Measurements from ENCODE around the gene CYTH3. TPM values are rescaled to one million over a fixed set of nuclear protein-coding genes. Genes with fewer than 3 reads are reported as not detected.

The CYTH3 gene
- total and polyA plus RNA-seq, 2 of the 8 experiments (the other 6 are each of a cell fraction or from before 2014, with no cell fraction given) = 10.3 to 11.9 TPM

GRCh38 chr7:6286486-6286885, 14.1 kb upstream of the CYTH3 start:
- H2BK120ac ChIP-seq (replicated peaks; ENCODE audit: low read depth, low read length) = no peak overlapping the region
- no peak overlapping the region for H2BK12ac ChIP-seq (ENCODE audit: low read depth, low read length)
- WGBS, 2 experiments (ENCODE audit: extremely low coverage in 1 of 2, insufficient coverage in 1 of 2, insufficient read length in 1 of 2, insufficient replicate concordance in 2 of 2, low coverage in 1 of 2, low lambda C conversion rate in 2 of 2, missing lambda C conversion rate in 1 of 2) = 90% methylated on average over 8 of the region's 8 CpGs; no CpG with 5 or more reads in 1 of the 2 experiments
- no peak overlapping the region for H4K5ac ChIP-seq (ENCODE audit: insufficient read length, low read depth, low read length)
- no peak overlapping the region for H2AK5ac ChIP-seq (ENCODE audit: low read depth, low read length)
- no peaks in the 10 kb centered on the region for H3K79me1 ChIP-seq (ENCODE audit: low read depth, low read length)
- H2BK15ac ChIP-seq (ENCODE audit: low read length) = no peak overlapping the region
- H3K4me3 ChIP-seq (ENCODE audit: extremely low read depth in 1 of 4, insufficient read depth in 2 of 4, low read depth in 3 of 4, low read length in 4 of 4) = no peak overlapping the region
- no peaks in the 10 kb centered on the region for H4K20me1 ChIP-seq (replicated peaks in 1 of 2; ENCODE audit: control insufficient read depth in 1 of 2, insufficient read depth in 2 of 2, low read length in 2 of 2)
- DNase-seq (ENCODE audit: low read depth in 1 of 2, low spot score in 2 of 2) = no peak
- no peaks in the 10 kb centered on the region for H3K27me3 ChIP-seq (replicated peaks in 1 of 4; ENCODE audit: control insufficient read depth in 3 of 4, extremely low read depth in 1 of 4, insufficient read depth in 3 of 4, low read length in 3 of 4)
- no peaks in the 10 kb centered on the region for H3K36me3 ChIP-seq (ENCODE audit: control insufficient read depth in 2 of 4, insufficient read depth in 4 of 4, low read length in 3 of 4)
- no peak overlapping the region for H3K9ac ChIP-seq (replicated peaks in 1 of 4; ENCODE audit: extremely low read depth in 1 of 4, low read depth in 3 of 4, low read length in 3 of 4)
- H3K23me2 ChIP-seq (ENCODE audit: low read depth, low read length) = peaks cover 2% of the 10 kb centered on the region; the same call in 1 of the 2 replicates
- H3K56ac ChIP-seq (replicated peaks; ENCODE audit: insufficient read length, low read depth, low read length) = no peak overlapping the region
- peak overlapping the region; percentile 8 for H3K4ac ChIP-seq (replicated peaks; ENCODE audit: insufficient read length, low read depth, low read length)
- no peak overlapping the region for H2BK20ac ChIP-seq (ENCODE audit: low read length)
- no peaks in the 10 kb centered on the region; a peak in 1 of 4 replicates for H3K9me3 ChIP-seq (ENCODE audit: insufficient read depth in 2 of 2, low read depth in 1 of 2, low read length in 1 of 2)
- TF ChIP-seq SP1 (IDR thresholded peaks at IDR 0.05; ENCODE audit: low read depth, low read length) (no peak), CBX5 (IDR thresholded peaks at IDR 0.05; ENCODE audit: low read depth, low read length) (no peak)
- H4K8ac ChIP-seq (ENCODE audit: extremely low read depth, insufficient read depth, low read length) = no peak overlapping the region
- H3K23ac ChIP-seq (ENCODE audit: insufficient read length) = no peak overlapping the region
- H3K4me1 ChIP-seq (replicated peaks in 1 of 4; ENCODE audit: control insufficient read depth in 3 of 4, insufficient read depth in 4 of 4, low read length in 3 of 4) = no peaks in the 10 kb centered on the region
- H3K4me2 ChIP-seq (ENCODE audit: insufficient read depth in 1 of 2, low read depth in 2 of 2, low read length in 2 of 2) = no peak overlapping the region
- no peak overlapping the region for H3K14ac ChIP-seq (ENCODE audit: insufficient read length)
- no peak for FAIRE-seq
- ChIA-PET CTCF (ENCODE audit: partially characterized antibody) (interaction anchor here (0.6 to 2.2 kb wide), 2 partner anchors 38 to 95 kb away, joined by 3 to 9 read pairs; no protein-coding TSS in a partner anchor), POLR2A (ENCODE audit: partially characterized antibody) (no interaction called here)
- no peak overlapping the region for H3K18ac ChIP-seq (ENCODE audit: extremely low read depth, low read length)
- H2BK5ac ChIP-seq (ENCODE audit: low read depth, low read length) = no peak overlapping the region
- no peak overlapping the region for H3K27ac ChIP-seq (ENCODE audit: low read depth, low read length)
- no peak overlapping the region for H2AFZ ChIP-seq (ENCODE audit: low read length)
- H4K91ac ChIP-seq (replicated peaks; ENCODE audit: insufficient read length, low read length) = no peak overlapping the region
- no peaks in the 10 kb centered on the region for H3K79me2 ChIP-seq (ENCODE audit: control insufficient read depth in 1 of 2, insufficient read depth in 2 of 2, low read length in 2 of 2)

Measured in H1 (cell line).